A549 (cell line): Measurements from ENCODE around the gene CRYBG2. TPM values are rescaled to one million over a fixed set of nuclear protein-coding genes. Genes with fewer than 3 reads are reported as not detected.

ENCODE experiments used
- ATAC-seq, 2 experiments: fragments of 200-7000 bp in 1 of 2; fragments of >200 bp in 1 of 2; cut with Nextera tagmentation in 1 of 2; cut with Tn5 transposase in 1 of 2; 3 replicates each; pipeline versions ENCODE4 v1.8.0 to v1.9.1; 2018 to 2020; ENCODE audit warnings: mild to moderate bottlenecking in 1 of 2, moderate library complexity in 1 of 2
- CTCF ChIA-PET: fragments of 300-600 bp; sonication (Branson Sonifier 250); formaldehyde crosslinking; extraction: SDS; loops from one replicate; lab custom pipeline; 2021; ENCODE audit warnings: antibody characterized with exemption, inconsistent platforms; lab: Yijun Ruan, JAX
- POLR2A ChIA-PET: fragments of 350-600 bp; formaldehyde crosslinking; extraction: SDS; loops from one replicate; lab custom pipeline; 2021; ENCODE audit warnings: antibody characterized with exemption, inconsistent platforms; lab: Yijun Ruan, JAX
- DNase-seq, 2 experiments: peaks; one replicate each; pipeline versions ENCODE4 v3.0.0 to v3.0.0-alpha.2; 2011 to 2016; ENCODE audit warnings: low read depth in 1 of 2, low spot score in 1 of 2
- FAIRE-seq: peaks from 2 replicates; lab custom pipeline; 2011; peaks lifted over from hg19 to GRCh38; lab: Jason Lieb, UNC
- H3K27ac ChIP-seq, 2 experiments: fragments of >200 bp; sonication (Bioruptor Twin); formaldehyde crosslinking; 3 replicates each; pipeline ENCODE4 v1.5.1; 2016 to 2017
- H3K4me1 ChIP-seq: fragments of >200 bp; sonication (Bioruptor Twin); formaldehyde crosslinking; 3 replicates; pipeline ENCODE4 v1.6.1; 2016
- H3K4me2 ChIP-seq: fragments of >200 bp; sonication (Bioruptor Twin); formaldehyde crosslinking; 3 replicates; pipeline ENCODE4 v1.6.1; 2016
- H3K4me3 ChIP-seq: fragments of >200 bp; sonication (Bioruptor Twin); formaldehyde crosslinking; 3 replicates; pipeline ENCODE4 v1.5.1; 2016
- H3K9me3 ChIP-seq: fragments of >200 bp; sonication (Bioruptor Twin); formaldehyde crosslinking; 3 replicates; pipeline ENCODE4 v1.6.1; 2016
- HOXB13 ChIP-seq: fragments of 250-450 bp; sonication (Bioruptor Pico); IDR thresholded peaks from 2 replicates; pipeline ENCODE4 v1.5.0; 2020; ENCODE audit warnings: low read depth, mild to moderate bottlenecking, moderate library complexity
- JUN ChIP-seq, 2 experiments: fragments of >200 bp; sonication (Bioruptor Twin); formaldehyde crosslinking; IDR thresholded peaks; 2 replicates in 1 of 2; 3 replicates in 1 of 2; pipeline ENCODE4 v1.6.1; 2016 to 2017
- WGBS: methylation state at CpG from one replicate; pipeline ENCODE4 v1.1.6; 2017; ENCODE audit errors: missing lambda C conversion rate; 5-methylcytosine and 5-hydroxymethylcytosine counted together
- polyA plus RNA-seq, 4 experiments: library from polyadenylated mRNA; depleted of rRNA in 3 of 4; stranded (reverse); fragments of >200 nt; fragmentation: RNase III in 1 of 4; extraction: RNeasy Plus Mini Kit Qiagen cat#74134 plus additional on column Dnase treatment in 1 of 4; gene quantifications; 2 replicates in 3 of 4; 3 replicates in 1 of 4; pipeline ENCODE4 v1.2.3, GENCODE V29; 2011 to 2017
- TF ChIP-seq, protein P1 (sequence below): fragments of 200-600 bp; sonication (generic); IDR thresholded peaks from 2 replicates; pipeline ENCODE4 v1.6.1; 2016; ENCODE audit warnings: antibody characterized with exemption, mild to moderate bottlenecking, moderate library complexity

Gene CRYBG2
- polyA plus RNA-seq, 2 of the 4 experiments (the other 2 are of a cell fraction): 0.67 to 2.7 TPM

DNA sequence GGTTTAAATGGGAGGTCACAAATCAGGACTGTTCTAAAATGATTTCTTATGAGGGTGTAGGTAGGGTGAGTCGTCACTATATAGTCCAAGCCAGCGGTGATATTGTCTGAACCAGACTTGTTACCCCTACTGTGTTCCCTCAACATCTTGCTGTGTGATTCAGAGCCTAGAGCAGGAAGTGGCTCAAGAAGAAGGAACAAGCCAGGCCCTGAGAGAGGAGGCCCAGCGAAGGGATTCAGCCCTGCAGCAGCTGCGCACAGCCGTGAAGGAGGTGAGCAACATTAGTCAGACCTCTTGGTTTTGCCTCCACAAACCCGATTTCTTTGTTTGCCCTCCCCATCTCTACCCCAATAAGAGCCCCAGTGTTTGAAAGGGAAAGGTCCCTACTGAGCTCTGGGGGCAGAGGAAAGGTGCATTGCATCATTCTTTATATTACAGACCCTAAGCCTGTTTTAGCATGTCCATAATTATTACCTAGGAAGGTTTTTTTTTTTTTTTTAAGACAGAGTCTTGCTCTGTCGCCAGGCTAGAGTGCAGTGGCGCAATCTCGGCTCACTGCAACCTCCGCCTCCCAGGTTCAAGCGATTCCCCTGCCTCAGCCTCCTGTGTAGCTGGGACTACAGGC, 79.0 kb downstream of the CRYBG2 start:
- H3K4me2 ChIP-seq: no peak overlapping the region; the same call in 2 of the 3 replicates
- ChIA-PET CTCF (interaction anchor here (0.8 to 6.0 kb wide), 20 partner anchors 8 to 157 kb away, joined by 3 to 32 read pairs (median 4); partner anchors contain the start of gene LIN28A), POLR2A (no interaction called here)
- H3K4me1 ChIP-seq: peaks cover 35% of the 10 kb centered on the region
- FAIRE-seq (no peak), ATAC-seq (no peak), DNase-seq (no peak)
- 79% methylated on average over 11 of the region's 11 CpGs for WGBS
- no peaks in the 10 kb centered on the region for H3K9me3 ChIP-seq
- TF ChIP-seq, protein P1, sequence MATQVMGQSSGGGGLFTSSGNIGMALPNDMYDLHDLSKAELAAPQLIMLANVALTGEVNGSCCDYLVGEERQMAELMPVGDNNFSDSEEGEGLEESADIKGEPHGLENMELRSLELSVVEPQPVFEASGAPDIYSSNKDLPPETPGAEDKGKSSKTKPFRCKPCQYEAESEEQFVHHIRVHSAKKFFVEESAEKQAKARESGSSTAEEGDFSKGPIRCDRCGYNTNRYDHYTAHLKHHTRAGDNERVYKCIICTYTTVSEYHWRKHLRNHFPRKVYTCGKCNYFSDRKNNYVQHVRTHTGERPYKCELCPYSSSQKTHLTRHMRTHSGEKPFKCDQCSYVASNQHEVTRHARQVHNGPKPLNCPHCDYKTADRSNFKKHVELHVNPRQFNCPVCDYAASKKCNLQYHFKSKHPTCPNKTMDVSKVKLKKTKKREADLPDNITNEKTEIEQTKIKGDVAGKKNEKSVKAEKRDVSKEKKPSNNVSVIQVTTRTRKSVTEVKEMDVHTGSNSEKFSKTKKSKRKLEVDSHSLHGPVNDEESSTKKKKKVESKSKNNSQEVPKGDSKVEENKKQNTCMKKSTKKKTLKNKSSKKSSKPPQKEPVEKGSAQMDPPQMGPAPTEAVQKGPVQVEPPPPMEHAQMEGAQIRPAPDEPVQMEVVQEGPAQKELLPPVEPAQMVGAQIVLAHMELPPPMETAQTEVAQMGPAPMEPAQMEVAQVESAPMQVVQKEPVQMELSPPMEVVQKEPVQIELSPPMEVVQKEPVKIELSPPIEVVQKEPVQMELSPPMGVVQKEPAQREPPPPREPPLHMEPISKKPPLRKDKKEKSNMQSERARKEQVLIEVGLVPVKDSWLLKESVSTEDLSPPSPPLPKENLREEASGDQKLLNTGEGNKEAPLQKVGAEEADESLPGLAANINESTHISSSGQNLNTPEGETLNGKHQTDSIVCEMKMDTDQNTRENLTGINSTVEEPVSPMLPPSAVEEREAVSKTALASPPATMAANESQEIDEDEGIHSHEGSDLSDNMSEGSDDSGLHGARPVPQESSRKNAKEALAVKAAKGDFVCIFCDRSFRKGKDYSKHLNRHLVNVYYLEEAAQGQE: no peak
- no peak for TF ChIP-seq JUN (IDR thresholded peaks at IDR 0.05)
- TF ChIP-seq HOXB13 (CRISPR knock-in tag): no peak
- no peak overlapping the region; a peak in 1 of 6 replicates for H3K27ac ChIP-seq
- H3K4me3 ChIP-seq: no peak overlapping the region

Other genes starting within 250 kb of the CRYBG2 start
- gene PDIK1L, start 242.3 kb downstream of the CRYBG2 start, polyA plus RNA-seq (2011; rRNA removed): 4.3 and 5.6 TPM in 2 replicates
- gene PDIK1L, start 242.3 kb downstream of the CRYBG2 start, polyA plus RNA-seq (2017; fragmentation: RNase III; extraction: RNeasy Plus Mini Kit Qiagen cat#74134 plus additional on column Dnase treatment): 1.8 to 2.3 TPM (median 2.0 TPM) in 3 replicates
- 0.03 and 0.04 TPM in 2 replicates for gene FAM110D, start 195.1 kb downstream of the CRYBG2 start, polyA plus RNA-seq (2011; rRNA removed)
- gene FAM110D, start 195.1 kb downstream of the CRYBG2 start, polyA plus RNA-seq (2017; fragmentation: RNase III; extraction: RNeasy Plus Mini Kit Qiagen cat#74134 plus additional on column Dnase treatment): 0.04 to 0.05 TPM (median 0.04 TPM) in 3 replicates
- gene C1orf232, start 185.2 kb downstream of the CRYBG2 start, polyA plus RNA-seq (2011; rRNA removed): not detected in 2 replicates
- gene C1orf232, start 185.2 kb downstream of the CRYBG2 start, polyA plus RNA-seq (2017; fragmentation: RNase III; extraction: RNeasy Plus Mini Kit Qiagen cat#74134 plus additional on column Dnase treatment): not detected in 3 replicates
- gene ZNF593, start 184.2 kb downstream of the CRYBG2 start, polyA plus RNA-seq (2011; rRNA removed): 25.6 and 27.2 TPM in 2 replicates
- gene ZNF593, start 184.2 kb downstream of the CRYBG2 start, polyA plus RNA-seq (2017; fragmentation: RNase III; extraction: RNeasy Plus Mini Kit Qiagen cat#74134 plus additional on column Dnase treatment): 40.5 to 45.4 TPM (median 43.7 TPM) in 3 replicates
- gene ZNF593OS, start 182.3 kb downstream of the CRYBG2 start, polyA plus RNA-seq (2011; rRNA removed): not detected in 2 replicates
- gene ZNF593OS, start 182.3 kb downstream of the CRYBG2 start, polyA plus RNA-seq (2017; fragmentation: RNase III; extraction: RNeasy Plus Mini Kit Qiagen cat#74134 plus additional on column Dnase treatment): not detected in 3 replicates
- 0.32 and 0.60 TPM in 2 replicates for gene CNKSR1, start 176.6 kb downstream of the CRYBG2 start, polyA plus RNA-seq (2011; rRNA removed)
- gene CNKSR1, start 176.6 kb downstream of the CRYBG2 start, polyA plus RNA-seq (2017; fragmentation: RNase III; extraction: RNeasy Plus Mini Kit Qiagen cat#74134 plus additional on column Dnase treatment): 0.17 to 0.84 TPM (median 0.34 TPM) in 3 replicates
- not detected in 2 replicates for gene CATSPER4, start 163.5 kb downstream of the CRYBG2 start, polyA plus RNA-seq (2011; rRNA removed)
- gene CATSPER4, start 163.5 kb downstream of the CRYBG2 start, polyA plus RNA-seq (2017; fragmentation: RNase III; extraction: RNeasy Plus Mini Kit Qiagen cat#74134 plus additional on column Dnase treatment): not detected in 3 replicates
- gene CEP85, start 119.9 kb downstream of the CRYBG2 start, polyA plus RNA-seq (2011; rRNA removed): 21.1 and 25.6 TPM in 2 replicates
- 13.0 to 13.6 TPM (median 13.5 TPM) in 3 replicates for gene CEP85, start 119.9 kb downstream of the CRYBG2 start, polyA plus RNA-seq (2017; fragmentation: RNase III; extraction: RNeasy Plus Mini Kit Qiagen cat#74134 plus additional on column Dnase treatment)
- gene SH3BGRL3, start 74.0 kb downstream of the CRYBG2 start, polyA plus RNA-seq (2011; rRNA removed): 36.1 and 38.7 TPM in 2 replicates
- gene SH3BGRL3, start 74.0 kb downstream of the CRYBG2 start, polyA plus RNA-seq (2017; fragmentation: RNase III; extraction: RNeasy Plus Mini Kit Qiagen cat#74134 plus additional on column Dnase treatment): 66.1 to 87.2 TPM (median 78.6 TPM) in 3 replicates
- 6.8 and 7.6 TPM in 2 replicates for gene UBXN11, start 47.5 kb downstream of the CRYBG2 start, polyA plus RNA-seq (2011; rRNA removed)
- gene UBXN11, start 47.5 kb downstream of the CRYBG2 start, polyA plus RNA-seq (2017; fragmentation: RNase III; extraction: RNeasy Plus Mini Kit Qiagen cat#74134 plus additional on column Dnase treatment): 10.6 to 12.7 TPM (median 10.8 TPM) in 3 replicates
- gene CD52, start 36.2 kb downstream of the CRYBG2 start, polyA plus RNA-seq (2011; rRNA removed): not detected in 2 replicates
- not detected in 3 replicates for gene CD52, start 36.2 kb downstream of the CRYBG2 start, polyA plus RNA-seq (2017; fragmentation: RNase III; extraction: RNeasy Plus Mini Kit Qiagen cat#74134 plus additional on column Dnase treatment)
- gene ZNF683, start 18.6 kb upstream of the CRYBG2 start, polyA plus RNA-seq (2011; rRNA removed): not detected in 2 replicates
- not detected in 3 replicates for gene ZNF683, start 18.6 kb upstream of the CRYBG2 start, polyA plus RNA-seq (2017; fragmentation: RNase III; extraction: RNeasy Plus Mini Kit Qiagen cat#74134 plus additional on column Dnase treatment)
- 0.03 and 0.04 TPM in 2 replicates for gene LIN28A, start 56.7 kb upstream of the CRYBG2 start, polyA plus RNA-seq (2011; rRNA removed)
- 0.03 TPM in 1 of 3 replicates, not detected in the others for gene LIN28A, start 56.7 kb upstream of the CRYBG2 start, polyA plus RNA-seq (2017; fragmentation: RNase III; extraction: RNeasy Plus Mini Kit Qiagen cat#74134 plus additional on column Dnase treatment)
- gene DHDDS, start 78.2 kb upstream of the CRYBG2 start, polyA plus RNA-seq (2011; rRNA removed): 20.4 and 26.0 TPM in 2 replicates
- 26.9 to 27.8 TPM (median 27.3 TPM) in 3 replicates for gene DHDDS, start 78.2 kb upstream of the CRYBG2 start, polyA plus RNA-seq (2017; fragmentation: RNase III; extraction: RNeasy Plus Mini Kit Qiagen cat#74134 plus additional on column Dnase treatment)
- 146 and 181 TPM in 2 replicates for gene HMGN2, start 118.3 kb upstream of the CRYBG2 start, polyA plus RNA-seq (2011; rRNA removed)
- 290 to 380 TPM (median 310 TPM) in 3 replicates for gene HMGN2, start 118.3 kb upstream of the CRYBG2 start, polyA plus RNA-seq (2017; fragmentation: RNase III; extraction: RNeasy Plus Mini Kit Qiagen cat#74134 plus additional on column Dnase treatment)
- 9.8 and 11.8 TPM in 2 replicates for gene RPS6KA1, start 175.6 kb upstream of the CRYBG2 start, polyA plus RNA-seq (2011; rRNA removed)
- gene RPS6KA1, start 175.6 kb upstream of the CRYBG2 start, polyA plus RNA-seq (2017; fragmentation: RNase III; extraction: RNeasy Plus Mini Kit Qiagen cat#74134 plus additional on column Dnase treatment): 12.4 to 14.1 TPM (median 12.7 TPM) in 3 replicates